GM23338 (cell line): ENCODE results near the gene NIPBL.

ENCODE experiments used
- CREB1 ChIP-seq: fragments of 250-450 bp; sonication (Bioruptor Pico); IDR thresholded peaks from 2 replicates; pipeline ENCODE4 v1.5.0; 2020; ENCODE audit warnings: low read depth, mild to moderate bottlenecking, moderate library complexity
- ETS1 ChIP-seq: IDR thresholded peaks from 2 replicates; pipeline ENCODE4 v1.6.1; 2016; ENCODE audit warnings: antibody characterized with exemption
- EZH2 ChIP-seq: fragments of 200-600 bp; sonication (generic); IDR thresholded peaks from one replicate; pipeline ENCODE4 v1.8.0; 2017; ENCODE audit warnings: antibody characterized with exemption, mild to moderate bottlenecking, low read depth; ENCODE audit not compliant: unreplicated experiment
- EZH2phosphoT487 ChIP-seq: fragments of 200-600 bp; sonication (generic); IDR thresholded peaks from one replicate; pipeline ENCODE4 v1.8.1; 2018; ENCODE audit warnings: antibody characterized with exemption; ENCODE audit not compliant: unreplicated experiment
- JUNB ChIP-seq: IDR thresholded peaks from one replicate; pipeline ENCODE4 v1.6.1; 2016; ENCODE audit warnings: antibody characterized with exemption; ENCODE audit not compliant: unreplicated experiment
- POLR2AphosphoS5 ChIP-seq: IDR thresholded peaks from 2 replicates; pipeline ENCODE4 v1.6.1; 2016; ENCODE audit warnings: antibody characterized with exemption, low read depth
- STAT1 ChIP-seq: IDR thresholded peaks from one replicate; pipeline ENCODE4 v1.6.1; 2016; ENCODE audit warnings: antibody characterized with exemption; ENCODE audit not compliant: unreplicated experiment
- ZNF114 ChIP-seq: fragments of 250-450 bp; sonication (Bioruptor Pico); IDR thresholded peaks from 2 replicates; pipeline ENCODE4 v1.5.0; 2020; ENCODE audit warnings: mild to moderate bottlenecking, moderate library complexity
- ZNF331 ChIP-seq: fragments of 250-450 bp; sonication (Bioruptor Pico); IDR thresholded peaks from 2 replicates; pipeline ENCODE4 v1.5.0; 2020; ENCODE audit warnings: low read depth, mild to moderate bottlenecking, moderate library complexity
- TF ChIP-seq, protein P1 (sequence below): IDR thresholded peaks from one replicate; pipeline ENCODE4 v1.6.1; 2018; ENCODE audit warnings: antibody characterized with exemption; ENCODE audit not compliant: unreplicated experiment
- TF ChIP-seq, protein P2 (sequence below), 2 experiments: fragments of 200-600 bp in 1 of 2; sonication (generic) in 1 of 2; conservative IDR thresholded peaks; 2 replicates each; pipeline versions ENCODE4 v1.5.1 to v1.6.1; 2016 to 2017; ENCODE audit warnings: antibody characterized with exemption in 2 of 2, low read depth in 2 of 2, mild to moderate bottlenecking in 2 of 2, moderate library complexity in 1 of 2

DNA sequence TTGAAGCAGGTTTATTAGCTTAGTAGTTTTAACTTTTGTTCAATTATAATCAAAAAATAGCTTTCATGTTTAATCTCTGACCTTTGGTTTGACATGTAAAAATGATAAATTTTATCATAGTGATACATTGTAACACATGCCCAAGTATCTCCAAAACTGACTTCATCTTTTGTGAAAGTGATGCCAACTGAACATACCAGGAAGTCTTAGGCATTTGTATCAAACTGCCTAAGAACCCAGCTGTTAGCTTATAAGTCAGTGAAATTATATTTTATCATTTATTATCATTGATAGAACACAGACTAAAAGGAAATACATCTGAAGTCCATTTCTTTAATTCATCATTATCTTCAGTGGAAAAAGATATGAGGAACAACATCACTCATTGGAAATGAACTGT lies 39.1 kb downstream of the NIPBL start:
- TF ChIP-seq POLR2AphosphoS5 (no peak), EZH2 (no peak), JUNB (no peak), EZH2phosphoT487 (no peak), STAT1 (no peak), CREB1 (CRISPR knock-in tag) (no peak), ZNF331 (CRISPR knock-in tag) (no peak), ZNF114 (CRISPR knock-in tag) (no peak), ETS1 (no peak)
- TF ChIP-seq, protein P1, sequence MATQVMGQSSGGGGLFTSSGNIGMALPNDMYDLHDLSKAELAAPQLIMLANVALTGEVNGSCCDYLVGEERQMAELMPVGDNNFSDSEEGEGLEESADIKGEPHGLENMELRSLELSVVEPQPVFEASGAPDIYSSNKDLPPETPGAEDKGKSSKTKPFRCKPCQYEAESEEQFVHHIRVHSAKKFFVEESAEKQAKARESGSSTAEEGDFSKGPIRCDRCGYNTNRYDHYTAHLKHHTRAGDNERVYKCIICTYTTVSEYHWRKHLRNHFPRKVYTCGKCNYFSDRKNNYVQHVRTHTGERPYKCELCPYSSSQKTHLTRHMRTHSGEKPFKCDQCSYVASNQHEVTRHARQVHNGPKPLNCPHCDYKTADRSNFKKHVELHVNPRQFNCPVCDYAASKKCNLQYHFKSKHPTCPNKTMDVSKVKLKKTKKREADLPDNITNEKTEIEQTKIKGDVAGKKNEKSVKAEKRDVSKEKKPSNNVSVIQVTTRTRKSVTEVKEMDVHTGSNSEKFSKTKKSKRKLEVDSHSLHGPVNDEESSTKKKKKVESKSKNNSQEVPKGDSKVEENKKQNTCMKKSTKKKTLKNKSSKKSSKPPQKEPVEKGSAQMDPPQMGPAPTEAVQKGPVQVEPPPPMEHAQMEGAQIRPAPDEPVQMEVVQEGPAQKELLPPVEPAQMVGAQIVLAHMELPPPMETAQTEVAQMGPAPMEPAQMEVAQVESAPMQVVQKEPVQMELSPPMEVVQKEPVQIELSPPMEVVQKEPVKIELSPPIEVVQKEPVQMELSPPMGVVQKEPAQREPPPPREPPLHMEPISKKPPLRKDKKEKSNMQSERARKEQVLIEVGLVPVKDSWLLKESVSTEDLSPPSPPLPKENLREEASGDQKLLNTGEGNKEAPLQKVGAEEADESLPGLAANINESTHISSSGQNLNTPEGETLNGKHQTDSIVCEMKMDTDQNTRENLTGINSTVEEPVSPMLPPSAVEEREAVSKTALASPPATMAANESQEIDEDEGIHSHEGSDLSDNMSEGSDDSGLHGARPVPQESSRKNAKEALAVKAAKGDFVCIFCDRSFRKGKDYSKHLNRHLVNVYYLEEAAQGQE: no peak
- TF ChIP-seq, protein P2, sequence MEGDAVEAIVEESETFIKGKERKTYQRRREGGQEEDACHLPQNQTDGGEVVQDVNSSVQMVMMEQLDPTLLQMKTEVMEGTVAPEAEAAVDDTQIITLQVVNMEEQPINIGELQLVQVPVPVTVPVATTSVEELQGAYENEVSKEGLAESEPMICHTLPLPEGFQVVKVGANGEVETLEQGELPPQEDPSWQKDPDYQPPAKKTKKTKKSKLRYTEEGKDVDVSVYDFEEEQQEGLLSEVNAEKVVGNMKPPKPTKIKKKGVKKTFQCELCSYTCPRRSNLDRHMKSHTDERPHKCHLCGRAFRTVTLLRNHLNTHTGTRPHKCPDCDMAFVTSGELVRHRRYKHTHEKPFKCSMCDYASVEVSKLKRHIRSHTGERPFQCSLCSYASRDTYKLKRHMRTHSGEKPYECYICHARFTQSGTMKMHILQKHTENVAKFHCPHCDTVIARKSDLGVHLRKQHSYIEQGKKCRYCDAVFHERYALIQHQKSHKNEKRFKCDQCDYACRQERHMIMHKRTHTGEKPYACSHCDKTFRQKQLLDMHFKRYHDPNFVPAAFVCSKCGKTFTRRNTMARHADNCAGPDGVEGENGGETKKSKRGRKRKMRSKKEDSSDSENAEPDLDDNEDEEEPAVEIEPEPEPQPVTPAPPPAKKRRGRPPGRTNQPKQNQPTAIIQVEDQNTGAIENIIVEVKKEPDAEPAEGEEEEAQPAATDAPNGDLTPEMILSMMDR (conservative IDR thresholded peaks at IDR 0.05; ENCODE audit: low read depth in 2 of 2): no peak
